COR-L47 (cell line): Measurements from ENCODE around the gene TRPC4AP.

Experiments
- DNase-seq: peaks from one replicate; lab custom pipeline; 2025; lab: John Stamatoyannopoulos, UW

TRPC4AP gene

GRCh38 chr20:35013421-35014411, 78.9 kb downstream of the TRPC4AP start:
- DNase-seq, result no peak

DNA sequence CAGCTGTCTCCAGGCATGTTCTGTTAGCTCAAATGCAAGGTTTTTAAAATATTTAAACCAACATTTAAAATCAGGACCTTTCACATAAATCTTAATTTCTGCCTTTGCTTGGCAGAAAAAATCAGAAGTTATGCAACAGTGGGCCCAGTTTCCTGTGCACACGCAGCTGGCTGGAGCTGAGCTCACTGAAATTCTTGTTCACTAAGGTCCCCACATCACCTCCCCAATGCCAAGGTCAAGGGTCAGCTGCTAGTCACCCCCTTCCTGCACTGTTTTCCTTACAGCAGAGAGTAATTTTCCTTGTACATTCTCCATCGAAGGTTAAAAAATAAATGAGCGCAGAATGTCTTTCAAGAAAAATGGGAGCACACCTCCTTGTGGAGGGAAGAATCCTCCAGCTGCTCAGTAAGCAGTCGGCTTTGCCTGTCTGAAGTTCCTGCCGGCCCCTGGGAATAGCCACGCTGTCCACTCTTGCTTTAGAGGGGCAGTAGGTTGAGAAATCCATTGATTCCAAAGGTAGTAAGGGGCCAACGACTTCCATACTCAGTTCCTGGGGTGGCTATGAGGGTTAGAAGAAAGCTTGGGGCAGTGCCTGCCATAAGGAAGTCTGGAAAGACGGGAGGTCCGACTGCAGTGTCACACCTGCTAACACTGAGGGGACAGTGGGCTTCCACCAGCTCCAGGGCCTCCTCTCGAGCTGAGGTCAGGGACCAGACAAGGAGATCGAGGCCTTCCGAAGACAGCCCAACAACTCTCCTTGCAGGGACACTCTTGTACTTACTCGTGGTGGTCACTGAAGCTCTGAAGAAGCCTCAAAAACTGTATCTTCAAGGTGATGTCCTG, 80.2 kb downstream of the TRPC4AP start:
- no peak for DNase-seq

DNA sequence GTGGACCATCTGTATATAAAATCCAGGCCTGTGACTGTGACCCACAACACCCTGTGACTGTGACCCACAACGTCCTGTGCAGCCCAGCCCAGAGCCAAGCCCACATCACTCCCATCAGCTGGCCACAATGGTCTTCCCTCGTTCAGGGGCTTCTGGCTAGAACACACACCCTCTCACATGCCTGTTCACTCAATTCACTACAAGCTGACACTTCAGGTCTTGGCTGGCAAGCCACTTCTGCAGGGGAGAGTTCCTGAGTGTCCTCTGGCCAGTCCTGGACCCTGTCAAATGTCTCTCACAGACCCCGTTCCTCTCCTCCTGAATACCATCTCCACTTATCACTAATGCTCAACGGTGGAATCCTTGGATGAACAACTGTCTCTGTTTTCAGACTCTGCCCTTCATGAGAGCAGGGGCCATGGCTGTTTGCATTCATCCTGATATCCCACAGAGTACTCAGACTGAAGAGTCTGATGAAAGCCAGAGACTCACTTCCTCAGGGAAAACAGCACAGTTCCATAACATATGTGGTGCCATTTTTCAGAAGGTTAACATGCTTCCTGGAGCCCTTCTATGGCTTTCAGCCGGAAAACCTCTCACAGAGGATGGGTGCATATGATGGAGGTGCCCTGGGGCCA, 80.9 kb downstream of the TRPC4AP start:
- no peak for DNase-seq

- DNase-seq, result no peak
These were observed 82.0 kb downstream of the TRPC4AP start for GRCh38 chr20:35010405-35011192.

GRCh38 chr20:35009665-35010328, 82.8 kb downstream of the TRPC4AP start:
- DNase-seq, result no peak

DNA sequence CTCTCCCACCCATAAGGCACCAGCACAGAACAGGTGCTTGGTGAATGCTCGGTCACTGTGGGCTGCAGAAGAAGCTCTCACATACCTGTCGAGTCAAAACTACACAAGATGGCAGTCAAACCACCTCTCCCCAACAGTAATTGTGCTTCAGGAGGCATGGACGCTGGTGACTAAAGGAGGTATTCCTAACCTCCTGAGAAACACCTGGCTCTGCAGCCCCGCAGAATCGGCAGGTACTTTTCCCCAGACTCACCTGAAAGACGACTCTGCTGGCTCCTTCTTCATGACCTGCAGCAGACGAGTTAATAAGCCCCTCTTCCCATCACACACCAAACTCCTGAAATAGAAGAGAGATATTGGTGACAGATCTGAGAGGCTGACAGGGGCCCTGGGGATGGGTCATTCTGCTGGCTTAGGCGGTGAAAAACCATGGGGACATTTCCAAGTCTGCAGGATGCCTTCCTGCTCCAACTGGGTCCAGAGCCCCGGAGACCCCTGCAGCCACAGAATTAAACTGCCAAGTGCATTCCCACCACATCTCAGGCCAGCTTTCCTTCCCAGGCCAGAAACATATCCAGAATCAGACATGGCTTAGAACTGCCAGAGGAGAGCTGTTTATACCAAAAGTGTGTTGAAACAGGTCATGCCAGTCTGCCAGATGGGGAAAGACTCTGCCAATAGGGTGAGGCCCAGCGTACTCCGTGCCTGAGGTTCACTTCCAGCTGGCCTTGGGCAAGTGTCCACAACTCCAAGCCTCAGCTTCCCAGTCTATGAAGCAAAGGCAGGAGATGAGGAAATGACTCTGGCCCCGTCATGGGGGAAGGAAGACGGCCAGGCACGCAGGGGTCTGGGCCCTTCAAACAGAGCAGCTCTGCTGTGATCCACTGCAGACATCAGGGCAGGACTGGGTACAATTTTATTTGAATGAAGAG, 83.9 kb downstream of the TRPC4AP start:
- DNase-seq, result no peak

DNA sequence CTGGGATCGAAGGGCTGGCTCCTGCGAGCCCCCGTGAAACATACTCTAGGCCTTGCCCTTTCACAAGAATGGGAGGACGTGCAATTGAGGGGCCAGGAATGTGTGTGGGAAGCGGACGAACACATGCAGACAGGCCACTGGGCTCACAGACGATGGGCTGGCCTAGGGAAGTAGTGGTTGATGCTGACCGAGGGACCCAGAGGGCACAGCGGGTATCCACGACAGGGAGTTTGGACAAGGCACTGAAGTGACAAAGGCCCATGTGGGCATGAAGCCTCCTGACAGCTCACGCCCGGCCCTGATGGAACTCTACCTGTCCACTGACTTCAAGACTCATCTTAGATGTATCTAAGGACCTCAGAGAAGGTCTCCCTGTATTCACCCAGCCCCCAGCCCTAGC, 84.7 kb downstream of the TRPC4AP start:
- no peak for DNase-seq

- DNase-seq, result no peak
These were observed 85.2 kb downstream of the TRPC4AP start for GRCh38 chr20:35007413-35007812.

DNA sequence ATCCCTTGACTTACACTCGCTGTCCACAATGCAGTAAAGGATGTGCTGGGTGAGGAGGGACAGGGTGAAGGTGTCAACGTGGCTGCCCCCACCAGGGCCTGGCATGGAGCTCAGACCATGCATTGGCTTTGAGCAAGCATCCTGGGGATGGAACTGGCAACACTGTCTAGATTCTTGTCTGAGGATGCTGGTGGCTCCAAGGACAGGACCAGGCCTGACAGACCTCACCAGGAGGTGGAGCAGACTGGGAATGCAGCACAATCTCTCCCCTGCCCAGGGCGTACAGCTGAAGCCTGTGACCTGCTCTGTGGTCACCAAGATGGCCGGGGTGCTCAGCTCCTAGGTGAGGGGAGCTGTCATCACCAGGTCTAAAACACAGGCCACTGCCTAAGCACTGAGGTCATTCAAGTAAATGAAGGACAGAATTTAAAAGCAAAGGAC, 86.1 kb downstream of the TRPC4AP start:
- DNase-seq, result no peak

GRCh38 chr20:35006009-35006408, 86.6 kb downstream of the TRPC4AP start:
- no peak for DNase-seq

DNA sequence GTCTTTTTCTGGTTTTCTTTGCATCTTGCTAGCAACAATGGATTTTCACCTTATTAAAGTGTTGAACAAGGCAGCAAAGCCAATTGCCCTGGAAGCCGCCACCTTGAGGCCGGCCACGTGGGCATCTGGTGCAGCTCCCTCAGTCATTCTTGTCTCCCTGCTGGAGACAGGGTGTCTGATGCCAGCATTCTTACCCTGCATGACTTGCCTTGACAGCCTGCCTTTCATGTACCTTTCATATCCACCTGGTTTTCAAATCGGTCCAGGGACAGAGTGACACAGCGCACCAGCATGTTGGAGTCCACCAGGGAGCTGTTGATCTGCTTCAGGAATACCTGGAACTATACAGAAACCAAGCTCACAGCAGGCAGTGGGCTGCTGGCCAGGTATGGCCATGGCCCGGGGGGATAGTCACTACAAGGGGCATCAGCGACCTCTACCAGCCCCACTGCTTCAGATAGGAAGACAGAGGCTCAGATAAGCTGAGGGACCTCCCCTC, 87.1 kb downstream of the TRPC4AP start:
- DNase-seq, result no peak

- DNase-seq, result no peak
These were observed 87.7 kb downstream of the TRPC4AP start for GRCh38 chr20:35004749-35005462.

DNA sequence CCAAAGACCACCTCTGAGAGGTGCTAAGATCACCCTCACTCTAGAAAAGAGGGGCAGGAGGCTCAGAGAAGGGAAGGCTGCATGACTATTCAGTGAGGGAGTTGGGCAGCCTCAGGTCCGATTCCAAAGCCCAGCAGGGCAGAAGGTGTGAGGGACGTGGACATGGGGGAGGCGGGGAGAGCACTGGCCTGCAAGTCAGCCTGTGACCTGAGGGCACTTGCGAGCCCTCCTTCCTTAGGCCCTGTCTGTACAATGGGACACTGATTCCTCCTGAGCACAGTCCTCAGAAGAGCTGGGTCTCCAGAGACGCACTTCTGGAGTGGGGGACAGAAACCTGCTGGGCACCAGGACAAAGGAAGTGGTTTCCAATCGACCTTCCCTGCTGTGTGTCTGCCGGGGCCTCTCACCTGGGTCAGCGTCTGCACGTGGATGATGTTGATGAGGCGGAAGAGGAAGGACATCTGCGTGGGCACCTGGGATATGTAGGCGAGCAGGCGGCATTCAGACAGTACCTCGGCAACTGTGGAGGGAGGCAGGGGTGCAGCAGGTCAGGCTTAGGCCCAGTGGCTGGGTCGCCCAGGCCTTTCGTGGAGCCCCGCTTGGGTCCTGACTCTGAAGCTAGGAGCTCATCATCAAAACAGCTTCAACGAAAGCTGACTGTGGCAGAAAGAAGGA, 88.4 kb downstream of the TRPC4AP start:
- DNase-seq, result no peak

GRCh38 chr20:35003211-35004031, 89.2 kb downstream of the TRPC4AP start:
- no peak for DNase-seq

GRCh38 chr20:35002426-35003210, 90.0 kb downstream of the TRPC4AP start:
- no peak for DNase-seq

- no peak for DNase-seq
These were observed 90.8 kb downstream of the TRPC4AP start for GRCh38 chr20:35001596-35002362.
